ENCODE measurements around the gene GPR26. TPM values are rescaled to one million over a fixed set of nuclear protein-coding genes. Genes with fewer than 3 reads are reported as not detected.
"Not testable (repeated sequence)": the region's sequence is repeated elsewhere in the genome, so short reads cannot be mapped to it uniquely, and the experiment has no call there.

GPR26 gene
- total and polyA plus RNA-seq, 2 donors (not counting 1 experiment from before 2014, with no cell fraction given): not detected

DNA sequence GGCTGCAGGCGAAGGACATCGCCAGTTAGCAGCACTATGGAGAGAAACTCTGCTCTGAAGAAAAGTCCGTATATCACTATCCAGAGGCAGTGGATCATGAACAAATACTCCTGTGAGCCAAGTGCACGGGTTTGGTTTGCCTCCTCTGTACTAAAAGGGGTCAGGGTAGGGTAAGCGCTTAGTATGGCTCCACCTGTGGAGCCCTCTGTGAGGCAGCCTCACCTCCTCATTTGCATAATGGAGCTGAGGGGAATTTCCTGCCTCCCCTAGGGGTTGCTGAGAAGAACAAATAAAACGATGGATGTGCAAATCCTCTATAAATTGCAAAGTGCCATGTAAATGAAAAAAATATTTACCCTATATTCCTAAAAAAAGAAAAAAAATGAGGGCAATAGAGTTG, 63.4 kb downstream of the GPR26 start:
- H3K4me3 Mint-ChIP-seq: no peak overlapping the region
- no peak overlapping the region for H2AFZ ChIP-seq (ENCODE audit: insufficient read depth, low read depth, low read length, poor library complexity, severe bottlenecking)
- CTCF ChIA-PET: no interaction called here
- peaks cover 0 to 9% (median 0%) of the 10 kb centered on the region in 3 donors for H3K9me3 ChIP-seq (ENCODE audit: control extremely low read depth in 1 of 3, control insufficient read depth in 2 of 3, insufficient read depth in 1 of 3, low read length in 2 of 3)
- no peak overlapping the region for H3K27ac Mint-ChIP-seq
- H3K9ac ChIP-seq (ENCODE audit: low read length): no peak overlapping the region
- no peaks in the 10 kb centered on the region for H3K36me3 ChIP-seq (replicated peaks in 1 of 2; ENCODE audit: control extremely low read depth in 1 of 2, control insufficient read depth in 1 of 2, extremely low read depth in 1 of 2, insufficient read depth in 2 of 2, low read length in 1 of 2)
- H3K4me1 ChIP-seq (ENCODE audit: control insufficient read depth in 2 of 2, insufficient read depth in 2 of 2, low read length in 2 of 2): no peaks in the 10 kb centered on the region
- POLR2A ChIA-PET: no interaction called here
- ATAC-seq (ENCODE audit: low read depth): no peak
- no peak overlapping the region for H3K4me2 ChIP-seq (replicated peaks; ENCODE audit: low read depth, low read length, poor library complexity, severe bottlenecking)
- no peaks in the 10 kb centered on the region for H3K9me3 Mint-ChIP-seq (ENCODE audit: insufficient read depth)
- H4K20me1 ChIP-seq (ENCODE audit: control insufficient read depth, insufficient read depth, low read length, poor library complexity, severe bottlenecking): no peaks in the 10 kb centered on the region
- 97% methylated on average over 3 of the region's 6 CpGs for WGBS (ENCODE audit: insufficient coverage)
- H3K4me3 ChIP-seq (ENCODE audit: control extremely low read depth in 1 of 5, extremely low read depth in 1 of 5, insufficient read depth in 1 of 5, low read depth in 2 of 5, low read length in 4 of 5): no peak overlapping the region
- no peaks in the 10 kb centered on the region for H3K4me1 Mint-ChIP-seq
- no peak for DNase-seq
- intact Hi-C loops (cut with micrococcal nuclease): no loop called here
- no peak for TF ChIP-seq EZH2 (IDR thresholded peaks at IDR 0.05; ENCODE audit: borderline replicate concordance, insufficient read depth, low read depth, low read length, poor library complexity, severe bottlenecking)
- TF ChIP-seq, protein P1, sequence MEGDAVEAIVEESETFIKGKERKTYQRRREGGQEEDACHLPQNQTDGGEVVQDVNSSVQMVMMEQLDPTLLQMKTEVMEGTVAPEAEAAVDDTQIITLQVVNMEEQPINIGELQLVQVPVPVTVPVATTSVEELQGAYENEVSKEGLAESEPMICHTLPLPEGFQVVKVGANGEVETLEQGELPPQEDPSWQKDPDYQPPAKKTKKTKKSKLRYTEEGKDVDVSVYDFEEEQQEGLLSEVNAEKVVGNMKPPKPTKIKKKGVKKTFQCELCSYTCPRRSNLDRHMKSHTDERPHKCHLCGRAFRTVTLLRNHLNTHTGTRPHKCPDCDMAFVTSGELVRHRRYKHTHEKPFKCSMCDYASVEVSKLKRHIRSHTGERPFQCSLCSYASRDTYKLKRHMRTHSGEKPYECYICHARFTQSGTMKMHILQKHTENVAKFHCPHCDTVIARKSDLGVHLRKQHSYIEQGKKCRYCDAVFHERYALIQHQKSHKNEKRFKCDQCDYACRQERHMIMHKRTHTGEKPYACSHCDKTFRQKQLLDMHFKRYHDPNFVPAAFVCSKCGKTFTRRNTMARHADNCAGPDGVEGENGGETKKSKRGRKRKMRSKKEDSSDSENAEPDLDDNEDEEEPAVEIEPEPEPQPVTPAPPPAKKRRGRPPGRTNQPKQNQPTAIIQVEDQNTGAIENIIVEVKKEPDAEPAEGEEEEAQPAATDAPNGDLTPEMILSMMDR (IDR thresholded peaks at IDR 0.05): no peak
- no peaks in the 10 kb centered on the region for H3K27me3 Mint-ChIP-seq
- H3K27me3 ChIP-seq (replicated peaks in 1 of 4; ENCODE audit: control extremely low read depth in 1 of 4, control insufficient read depth in 3 of 4, insufficient read depth in 4 of 4, low read length in 3 of 4): peaks cover 0 to 3% (median 0%) of the 10 kb centered on the region in 4 experiments
- H3K27ac ChIP-seq (ENCODE audit: low read length in 2 of 2): no peak overlapping the region
- no peaks in the 10 kb centered on the region for H3K79me2 ChIP-seq (ENCODE audit: control insufficient read depth, insufficient read depth, low read length)

DNA sequence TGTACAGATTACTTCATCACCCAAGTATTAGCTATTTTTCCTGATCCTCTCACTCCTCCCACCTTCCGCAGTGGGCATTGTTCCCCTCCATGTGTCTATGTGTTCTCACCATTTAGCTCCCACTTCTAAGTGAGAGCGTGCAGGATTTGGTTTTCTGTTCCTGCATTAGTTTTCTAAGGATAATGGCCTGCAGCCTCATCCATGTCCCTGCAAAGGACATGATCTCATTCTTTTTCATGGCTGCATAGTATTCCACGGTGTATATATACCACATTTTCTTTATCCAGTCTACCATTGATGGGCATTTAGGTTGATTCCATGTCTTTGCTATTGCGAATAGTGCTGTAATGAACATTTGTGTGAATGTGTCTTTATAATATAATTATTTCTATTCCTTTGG, 70.8 kb downstream of the GPR26 start:
- H4K20me1 ChIP-seq (ENCODE audit: control insufficient read depth, insufficient read depth, low read length, poor library complexity, severe bottlenecking); DNase-seq; H3K9ac ChIP-seq (ENCODE audit: low read length); H3K27me3 ChIP-seq (replicated peaks in 1 of 4; ENCODE audit: control extremely low read depth in 1 of 4, control insufficient read depth in 3 of 4, insufficient read depth in 4 of 4, low read length in 3 of 4); H2AFZ ChIP-seq (ENCODE audit: insufficient read depth, low read depth, low read length, poor library complexity, severe bottlenecking); H3K27ac ChIP-seq (ENCODE audit: low read length in 2 of 2); CTCF ChIA-PET; H3K4me1 ChIP-seq (ENCODE audit: control insufficient read depth in 2 of 2, insufficient read depth in 2 of 2, low read length in 2 of 2); H3K27me3 Mint-ChIP-seq; H3K9me3 Mint-ChIP-seq (ENCODE audit: insufficient read depth); H3K4me1 Mint-ChIP-seq; ATAC-seq (ENCODE audit: low read depth); H3K27ac Mint-ChIP-seq; POLR2A ChIA-PET; intact Hi-C loops (cut with micrococcal nuclease); H3K36me3 ChIP-seq (replicated peaks in 1 of 2; ENCODE audit: control extremely low read depth in 1 of 2, control insufficient read depth in 1 of 2, extremely low read depth in 1 of 2, insufficient read depth in 2 of 2, low read length in 1 of 2); H3K9me3 ChIP-seq (ENCODE audit: control extremely low read depth in 1 of 3, control insufficient read depth in 2 of 3, insufficient read depth in 1 of 3, low read length in 2 of 3); H3K4me3 ChIP-seq (ENCODE audit: control extremely low read depth in 1 of 5, extremely low read depth in 1 of 5, insufficient read depth in 1 of 5, low read depth in 2 of 5, low read length in 4 of 5); H3K4me2 ChIP-seq (replicated peaks; ENCODE audit: low read depth, low read length, poor library complexity, severe bottlenecking); H3K79me2 ChIP-seq (ENCODE audit: control insufficient read depth, insufficient read depth, low read length); H3K4me3 Mint-ChIP-seq: not testable (repeated sequence)
- WGBS (ENCODE audit: insufficient coverage): 100% methylated on average over 2 of the region's 4 CpGs

Measured in B cell (primary cell).